Endothelial cell (in vitro differentiated cells): ENCODE results near the gene LRRC45. TPM values are rescaled to one million over a fixed set of nuclear protein-coding genes. Genes with fewer than 3 reads are reported as not detected.
A peak's percentile ranks its signal among the peaks of the same experiment; 100 is the strongest.

ENCODE experiments used
- DNase-seq: peaks from one replicate; pipeline ENCODE4 v3.0.0; 2021; ENCODE audit warnings: low spot score
- H3K27ac Mint-ChIP-seq: one replicate; pipeline ENCODE4 v1.8.0; 2021; ENCODE audit warnings: mixed read lengths, inconsistent platforms; ENCODE audit not compliant: unreplicated experiment
- H3K27me3 Mint-ChIP-seq: one replicate; pipeline ENCODE4 v1.8.0; 2021; ENCODE audit warnings: mild to moderate bottlenecking, moderate library complexity, mixed read lengths, inconsistent platforms; ENCODE audit not compliant: unreplicated experiment
- H3K36me3 Mint-ChIP-seq: one replicate; pipeline ENCODE4 v1.8.0; 2021; ENCODE audit warnings: mild to moderate bottlenecking, low read depth, mixed read lengths, inconsistent platforms; ENCODE audit not compliant: unreplicated experiment
- H3K4me1 Mint-ChIP-seq: one replicate; pipeline ENCODE4 v1.8.0; 2021; ENCODE audit warnings: mild to moderate bottlenecking, mixed read lengths, inconsistent platforms; ENCODE audit not compliant: unreplicated experiment
- H3K4me3 Mint-ChIP-seq: one replicate; pipeline ENCODE4 v1.8.0; 2021; ENCODE audit warnings: mild to moderate bottlenecking, mixed read lengths, inconsistent platforms; ENCODE audit not compliant: unreplicated experiment
- H3K9me3 Mint-ChIP-seq: one replicate; pipeline ENCODE4 v1.8.0; 2021; ENCODE audit warnings: mixed read lengths, inconsistent platforms; ENCODE audit not compliant: unreplicated experiment
- total RNA-seq: library from RNA; stranded (reverse); fragmentation: NEBNext Ultra II Directional; extraction: Animal tissue kit (Norgen Biotek cat#: 25700); gene quantifications from one replicate; pipeline ENCODE4 v1.2.1, GENCODE V29; 2021; ENCODE audit not compliant: unreplicated experiment
- TF ChIP-seq, protein P1 (sequence below): fragments of 200-600 bp; sonication (generic); IDR thresholded peaks from one replicate; pipeline ENCODE4 v1.5.0; 2021; ENCODE audit warnings: antibody characterized with exemption; ENCODE audit not compliant: unreplicated experiment

LRRC45 gene
- total RNA-seq, 1 donor from 2014 or later, result 12.2 TPM

DNA sequence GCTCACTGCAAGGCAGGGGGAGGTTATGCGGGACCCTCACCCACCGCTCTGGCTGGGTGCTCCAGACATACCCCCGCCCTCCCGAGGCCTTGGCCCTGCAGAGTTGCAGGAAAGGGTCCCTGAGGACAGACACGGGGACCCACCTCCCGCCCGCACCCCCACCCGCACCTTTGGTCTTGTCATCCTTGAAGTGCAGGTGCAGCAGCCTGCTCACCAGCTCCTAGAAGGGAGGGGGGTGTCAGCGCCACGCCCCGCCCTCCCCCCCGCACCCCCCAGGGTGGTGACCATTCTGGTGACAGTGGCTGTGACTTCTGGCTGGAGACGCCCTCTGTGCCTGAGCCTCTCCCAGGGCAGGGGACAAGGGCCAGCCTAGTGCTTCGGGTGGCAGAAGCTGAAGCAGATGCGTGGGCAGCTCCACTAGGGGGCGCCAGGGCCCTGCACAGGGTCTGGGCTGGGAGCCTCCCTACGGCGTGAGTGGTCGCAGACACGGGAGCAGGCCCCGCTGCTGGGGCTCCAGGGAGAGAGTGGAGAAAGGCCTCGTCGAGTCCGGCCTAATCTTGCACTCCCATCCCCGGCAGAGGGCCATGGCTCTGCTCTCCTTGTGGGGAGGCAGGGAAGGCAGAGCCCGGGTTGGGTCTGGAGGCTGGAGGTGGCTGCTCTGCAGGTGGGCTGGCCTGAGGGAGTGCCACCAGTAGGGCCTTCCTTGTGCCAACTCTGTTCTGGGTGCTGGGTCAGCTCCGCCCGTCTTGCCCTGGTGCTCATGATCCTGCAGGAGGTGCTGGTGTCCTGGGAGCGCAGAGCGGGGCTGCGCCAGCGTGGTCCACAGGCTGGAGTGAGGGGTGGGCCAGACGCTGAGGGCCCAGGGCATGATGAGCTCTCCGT is 3.2 kb upstream of the LRRC45 start:
- Mint-ChIP-seq H3K9me3 (no peaks in the 10 kb centered on the region), H3K36me3 (peaks cover 4% of the 10 kb centered on the region), H3K27me3 (peaks cover 3% of the 10 kb centered on the region), H3K27ac (no peak overlapping the region), H3K4me1 (peaks cover 5% of the 10 kb centered on the region), H3K4me3 (no peak overlapping the region)
- DNase-seq, result peak; percentile 84
- TF ChIP-seq, protein P1, sequence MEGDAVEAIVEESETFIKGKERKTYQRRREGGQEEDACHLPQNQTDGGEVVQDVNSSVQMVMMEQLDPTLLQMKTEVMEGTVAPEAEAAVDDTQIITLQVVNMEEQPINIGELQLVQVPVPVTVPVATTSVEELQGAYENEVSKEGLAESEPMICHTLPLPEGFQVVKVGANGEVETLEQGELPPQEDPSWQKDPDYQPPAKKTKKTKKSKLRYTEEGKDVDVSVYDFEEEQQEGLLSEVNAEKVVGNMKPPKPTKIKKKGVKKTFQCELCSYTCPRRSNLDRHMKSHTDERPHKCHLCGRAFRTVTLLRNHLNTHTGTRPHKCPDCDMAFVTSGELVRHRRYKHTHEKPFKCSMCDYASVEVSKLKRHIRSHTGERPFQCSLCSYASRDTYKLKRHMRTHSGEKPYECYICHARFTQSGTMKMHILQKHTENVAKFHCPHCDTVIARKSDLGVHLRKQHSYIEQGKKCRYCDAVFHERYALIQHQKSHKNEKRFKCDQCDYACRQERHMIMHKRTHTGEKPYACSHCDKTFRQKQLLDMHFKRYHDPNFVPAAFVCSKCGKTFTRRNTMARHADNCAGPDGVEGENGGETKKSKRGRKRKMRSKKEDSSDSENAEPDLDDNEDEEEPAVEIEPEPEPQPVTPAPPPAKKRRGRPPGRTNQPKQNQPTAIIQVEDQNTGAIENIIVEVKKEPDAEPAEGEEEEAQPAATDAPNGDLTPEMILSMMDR, result peak; percentile 78

DNA sequence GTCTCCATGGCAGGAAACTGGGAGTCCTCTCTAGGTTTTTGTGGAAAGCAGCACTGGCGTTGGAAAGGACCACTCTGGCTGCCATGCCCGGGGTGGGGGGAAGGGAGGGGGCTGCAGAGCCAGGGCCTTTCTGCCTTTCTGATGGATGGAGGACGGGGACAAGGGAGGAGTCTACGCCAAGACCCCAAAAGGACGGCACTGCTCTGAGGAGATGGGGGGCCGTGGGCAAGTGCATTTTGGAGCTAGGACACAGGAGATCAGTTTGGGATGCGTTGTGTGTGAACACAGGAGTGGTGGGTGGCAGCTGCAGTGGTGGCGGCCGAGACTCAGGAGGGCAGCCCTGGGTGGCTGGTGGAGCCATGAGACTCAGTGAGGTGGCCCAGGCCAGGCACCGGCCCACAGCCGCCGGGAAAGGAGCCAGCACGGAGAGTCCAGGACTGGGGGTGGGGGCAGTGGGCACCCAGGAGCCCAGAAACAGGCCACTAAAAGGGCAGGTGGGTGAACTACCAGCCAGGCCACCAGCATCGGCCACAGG is 2.5 kb upstream of the LRRC45 start:
- no peak overlapping the region for H3K27ac Mint-ChIP-seq
- DNase-seq, result no peak
- peaks cover 5% of the 10 kb centered on the region for H3K4me1 Mint-ChIP-seq
- peaks cover 3% of the 10 kb centered on the region for H3K27me3 Mint-ChIP-seq
- H3K4me3 Mint-ChIP-seq, result peak overlapping the region; percentile 82
- TF ChIP-seq, protein P1, result no peak
- H3K9me3 Mint-ChIP-seq, result no peaks in the 10 kb centered on the region
- peaks cover 4% of the 10 kb centered on the region for H3K36me3 Mint-ChIP-seq

DNA sequence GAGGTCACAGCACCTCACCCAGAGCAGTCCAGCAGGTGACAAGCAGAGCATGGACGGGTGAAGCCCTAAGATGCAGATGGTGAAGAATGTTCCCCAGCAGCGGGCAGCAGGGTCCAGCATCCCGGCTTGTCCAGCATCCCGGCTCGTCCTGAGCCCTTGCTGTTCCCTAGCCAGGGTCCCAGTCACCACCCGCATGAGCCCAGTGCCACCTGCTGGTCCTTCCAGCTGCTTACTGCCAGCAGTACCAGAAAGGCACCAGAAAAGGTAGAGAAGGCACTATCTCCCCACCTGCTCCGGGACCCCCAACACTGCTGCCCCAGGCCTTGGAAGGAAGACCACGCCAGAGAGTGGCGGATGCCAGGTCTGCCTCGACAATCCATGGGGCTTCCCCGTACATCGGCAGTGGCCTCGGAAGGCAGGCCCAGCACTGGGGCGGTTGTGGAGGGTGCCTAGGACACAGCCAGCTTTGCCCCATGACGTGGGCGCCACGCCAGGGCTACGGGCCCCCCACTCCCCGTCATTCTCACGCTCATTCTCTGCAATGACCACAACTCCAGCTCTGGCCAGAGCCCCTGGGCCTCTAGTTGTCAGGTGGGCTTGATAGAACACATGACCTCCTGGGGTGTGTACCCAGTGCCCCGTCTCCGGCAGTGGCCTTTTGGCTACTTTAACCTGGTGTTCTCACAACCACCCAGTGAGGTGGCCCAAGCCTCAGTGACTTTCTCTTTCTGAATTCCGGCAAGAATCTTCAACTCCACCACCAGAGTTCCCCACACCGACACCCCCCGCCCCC is 1.8 kb upstream of the LRRC45 start:
- peak; percentile 53 for DNase-seq
- peaks cover 6% of the 10 kb centered on the region for H3K27me3 Mint-ChIP-seq
- H3K27ac Mint-ChIP-seq, result no peak overlapping the region
- H3K4me1 Mint-ChIP-seq, result peaks cover 5% of the 10 kb centered on the region
- peak overlapping the region; percentile 91 for H3K4me3 Mint-ChIP-seq
- TF ChIP-seq, protein P1, result peak; percentile 20
- no peaks in the 10 kb centered on the region for H3K9me3 Mint-ChIP-seq
- peaks cover 4% of the 10 kb centered on the region for H3K36me3 Mint-ChIP-seq

DNA sequence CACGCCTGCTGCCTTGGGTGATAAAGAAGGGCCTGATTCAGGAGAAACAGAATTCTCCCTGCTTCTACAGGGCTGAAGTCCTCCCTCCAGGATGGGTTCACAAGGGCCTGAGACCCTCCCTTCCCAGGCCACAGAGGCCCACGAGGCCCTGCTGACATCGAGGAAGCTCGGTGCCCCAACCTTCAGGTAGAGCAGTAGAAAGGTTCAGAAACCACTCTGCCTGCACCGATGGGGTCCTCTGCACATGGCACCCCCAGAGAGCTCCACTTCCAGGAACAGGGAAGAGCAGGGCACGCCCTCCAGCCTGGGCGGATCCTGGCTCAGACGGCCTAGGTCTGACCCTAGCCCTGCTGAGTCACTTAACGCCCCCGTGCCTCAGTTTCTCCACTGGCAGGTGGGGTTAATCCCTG is 1.2 kb upstream of the LRRC45 start:
- Mint-ChIP-seq H3K27me3 (peaks cover 8% of the 10 kb centered on the region), H3K27ac (no peak overlapping the region), H3K4me3 (peak overlapping the region; percentile 91), H3K4me1 (peaks cover 5% of the 10 kb centered on the region), H3K9me3 (no peaks in the 10 kb centered on the region), H3K36me3 (peaks cover 4% of the 10 kb centered on the region)
- no peak for DNase-seq
- TF ChIP-seq, protein P1, result no peak
